Keratinocyte (primary cell): ENCODE measurements around the gene SMIM22.

ENCODE experiments used
- EZH2 ChIP-seq: IDR thresholded peaks from one replicate; pipeline ENCODE4 v1.6.1; 2012; ENCODE audit warnings: inconsistent platforms, mild to moderate bottlenecking, low read length, moderate library complexity
- TF ChIP-seq, protein P1 (sequence below), 3 experiments: IDR thresholded peaks in 1 of 3; conservative IDR thresholded peaks in 1 of 3; optimal IDR thresholded peaks in 1 of 3; 2 replicates in 2 of 3; 3 replicates in 1 of 3; pipeline versions ENCODE3 to v1.5.1; 2011; ENCODE audit warnings: low read length in 3 of 3, mild to moderate bottlenecking in 3 of 3, moderate library complexity in 2 of 3, control low read depth in 1 of 3, inconsistent platforms in 1 of 3; ENCODE audit not compliant: insufficient read depth in 2 of 3; ENCODE audit errors: extremely low read depth in 1 of 3

DNA sequence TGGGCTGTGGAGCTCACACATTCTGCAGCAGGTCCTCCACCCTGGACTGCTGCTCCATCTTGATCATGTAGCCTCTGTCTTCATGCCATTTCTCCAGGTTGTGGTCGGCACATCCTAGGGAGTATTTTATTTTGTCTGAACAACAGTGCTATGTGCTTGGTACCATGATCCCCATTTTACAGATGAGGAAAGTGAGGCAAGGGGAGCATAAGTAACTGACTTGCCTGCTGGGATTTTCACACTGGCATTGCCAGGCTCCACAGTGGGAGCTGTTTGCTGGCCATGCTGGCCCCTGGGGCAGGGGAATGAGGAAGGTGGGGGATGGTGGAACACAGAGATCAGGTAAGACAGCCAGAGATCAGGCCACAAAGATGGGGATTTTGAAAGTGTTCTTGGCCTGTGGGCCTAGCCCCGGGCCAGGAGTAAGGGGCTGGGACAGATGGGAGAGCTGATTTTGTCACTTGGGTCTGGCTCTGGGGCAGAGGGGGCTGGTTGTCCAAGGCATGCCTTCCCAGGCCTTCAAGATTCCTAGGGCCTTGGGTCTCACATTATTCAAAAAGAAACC, 18.9 kb upstream of the SMIM22 start:
- TF ChIP-seq, protein P1, sequence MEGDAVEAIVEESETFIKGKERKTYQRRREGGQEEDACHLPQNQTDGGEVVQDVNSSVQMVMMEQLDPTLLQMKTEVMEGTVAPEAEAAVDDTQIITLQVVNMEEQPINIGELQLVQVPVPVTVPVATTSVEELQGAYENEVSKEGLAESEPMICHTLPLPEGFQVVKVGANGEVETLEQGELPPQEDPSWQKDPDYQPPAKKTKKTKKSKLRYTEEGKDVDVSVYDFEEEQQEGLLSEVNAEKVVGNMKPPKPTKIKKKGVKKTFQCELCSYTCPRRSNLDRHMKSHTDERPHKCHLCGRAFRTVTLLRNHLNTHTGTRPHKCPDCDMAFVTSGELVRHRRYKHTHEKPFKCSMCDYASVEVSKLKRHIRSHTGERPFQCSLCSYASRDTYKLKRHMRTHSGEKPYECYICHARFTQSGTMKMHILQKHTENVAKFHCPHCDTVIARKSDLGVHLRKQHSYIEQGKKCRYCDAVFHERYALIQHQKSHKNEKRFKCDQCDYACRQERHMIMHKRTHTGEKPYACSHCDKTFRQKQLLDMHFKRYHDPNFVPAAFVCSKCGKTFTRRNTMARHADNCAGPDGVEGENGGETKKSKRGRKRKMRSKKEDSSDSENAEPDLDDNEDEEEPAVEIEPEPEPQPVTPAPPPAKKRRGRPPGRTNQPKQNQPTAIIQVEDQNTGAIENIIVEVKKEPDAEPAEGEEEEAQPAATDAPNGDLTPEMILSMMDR (optimal IDR thresholded peaks at IDR 0.05 in 1 of 3, IDR thresholded peaks at IDR 0.05 in 1 of 3, conservative IDR thresholded peaks at IDR 0.05 in 1 of 3; ENCODE audit: extremely low read depth in 1 of 3, insufficient read depth in 2 of 3, low read length in 3 of 3) = no peak
- no peak for TF ChIP-seq EZH2
